Hematopoietic multipotent progenitor cell treated with erythropoietin and hydrocortisone succinate and interleukin-3 and kit ligand, for 17 days (in vitro differentiated cells): Measurements from ENCODE around the gene KCNA2.
A peak's percentile ranks its signal among the peaks of the same experiment; 100 is the strongest.

Source experiments
- DNase-seq: peaks from one replicate; pipeline ENCODE4 v3.0.0-alpha.2; 2015; ENCODE audit warnings: low spot score

KCNA2 gene

DNA sequence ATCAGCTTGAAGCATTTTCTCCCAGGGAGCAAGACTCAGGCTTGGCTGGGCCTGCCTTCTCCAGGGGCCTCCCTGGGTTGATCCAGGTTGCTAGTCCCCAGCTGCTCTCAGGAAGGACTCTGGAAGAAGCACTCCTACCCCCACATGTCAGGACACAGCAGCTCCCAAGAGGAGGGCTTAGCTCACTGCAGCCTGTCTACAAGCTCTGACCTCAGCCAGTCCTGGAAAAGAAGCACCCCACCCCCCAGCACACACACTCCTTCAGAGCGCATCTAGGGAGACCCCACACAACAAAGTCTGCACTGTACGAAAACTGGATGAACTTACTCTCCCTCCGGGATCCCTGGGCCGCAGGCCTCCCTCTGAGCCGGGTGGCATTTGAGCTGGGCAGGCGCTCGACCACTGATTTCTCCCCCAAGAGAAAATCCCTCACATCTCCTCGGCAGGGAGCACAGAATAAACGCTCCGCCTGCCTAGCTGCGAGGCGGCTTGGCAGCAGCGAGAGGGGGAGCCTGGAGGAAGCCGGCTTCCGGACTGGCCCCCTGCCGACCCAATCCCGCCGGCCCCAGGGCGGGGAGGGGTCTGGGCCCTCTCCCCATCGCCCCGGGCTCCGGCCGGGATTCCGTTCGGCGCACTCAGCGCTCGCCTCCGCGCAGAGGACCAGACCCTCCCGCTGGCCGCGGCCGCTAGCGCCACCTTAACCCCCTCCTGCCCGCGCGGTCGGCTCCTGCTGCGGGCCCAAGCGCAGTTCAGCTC, at the start of gene KCNA2:
KCNA2 (minus strand) TSS at position 458 of the 756 bp plus-strand sequence. CDS start 1,576 bp downstream, outside the sequence.
- no peak for DNase-seq

DNA sequence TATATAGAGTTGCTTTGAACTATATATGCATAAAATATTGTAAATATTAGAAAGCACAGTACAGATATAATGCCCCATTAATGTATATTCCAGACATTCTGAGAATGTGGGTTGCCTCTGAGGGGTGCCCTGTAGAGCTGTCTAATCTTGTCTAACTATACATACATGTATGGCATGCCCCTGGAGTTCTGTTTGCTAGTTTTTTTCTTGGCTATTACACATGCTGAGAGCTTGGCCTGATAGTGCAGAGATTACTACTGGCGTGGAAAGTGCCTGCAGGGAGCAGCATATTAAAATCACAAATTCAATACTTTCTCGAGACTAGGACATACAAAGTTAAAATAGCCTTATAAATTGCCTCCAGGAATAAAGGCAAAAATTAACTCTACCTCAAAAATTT, 44.5 kb upstream of the KCNA2 start:
- DNase-seq = no peak

DNA sequence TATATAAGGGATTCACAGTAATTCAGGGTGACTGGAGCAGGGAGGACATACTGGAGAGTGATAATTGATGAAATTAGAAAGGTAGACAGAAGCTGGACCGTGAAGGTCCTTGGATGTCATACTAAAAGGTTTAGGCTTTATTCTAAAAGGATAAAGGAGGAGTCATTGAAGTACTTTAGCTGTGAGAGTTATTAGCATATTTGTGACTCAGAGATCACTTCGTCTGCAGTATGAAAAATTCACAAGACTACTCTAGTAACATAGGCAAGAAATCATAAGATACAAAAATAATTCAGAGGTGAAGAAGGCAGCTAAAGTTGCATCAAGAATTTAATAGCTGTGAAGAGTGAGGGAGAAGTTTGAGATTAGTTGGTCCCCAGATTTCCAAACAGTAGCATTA, 42.3 kb upstream of the KCNA2 start:
- DNase-seq = no peak

DNA sequence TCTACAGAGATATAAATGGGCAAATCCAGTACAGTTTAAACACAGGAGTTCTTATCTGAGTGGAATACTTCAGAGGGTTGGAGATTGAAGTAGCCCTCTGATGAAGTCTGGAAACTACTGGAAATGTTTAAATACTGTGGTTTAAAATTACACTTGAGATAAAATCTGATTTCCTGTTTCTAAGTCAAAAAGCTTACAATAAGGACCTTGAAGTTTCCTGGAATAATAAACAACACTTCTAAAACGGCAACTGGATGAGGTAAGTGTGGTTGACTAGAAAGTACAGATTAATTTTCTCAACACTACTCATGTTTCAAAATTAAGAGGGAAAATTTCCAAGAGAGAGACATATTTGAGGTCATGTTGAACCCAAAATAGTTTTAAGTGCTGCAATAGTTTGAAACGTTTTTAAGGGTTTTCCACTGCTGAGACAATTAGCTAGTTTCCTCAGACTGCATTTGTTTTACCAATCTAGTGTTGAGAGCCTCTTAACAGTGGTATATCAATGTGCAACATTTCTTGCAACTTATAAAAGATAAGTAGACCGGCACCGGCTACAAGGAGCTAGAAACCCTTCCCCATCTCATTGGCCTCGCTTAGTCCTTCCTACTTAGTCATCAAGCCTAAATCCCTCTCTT, 41.2 kb upstream of the KCNA2 start:
- no peak for DNase-seq

DNA sequence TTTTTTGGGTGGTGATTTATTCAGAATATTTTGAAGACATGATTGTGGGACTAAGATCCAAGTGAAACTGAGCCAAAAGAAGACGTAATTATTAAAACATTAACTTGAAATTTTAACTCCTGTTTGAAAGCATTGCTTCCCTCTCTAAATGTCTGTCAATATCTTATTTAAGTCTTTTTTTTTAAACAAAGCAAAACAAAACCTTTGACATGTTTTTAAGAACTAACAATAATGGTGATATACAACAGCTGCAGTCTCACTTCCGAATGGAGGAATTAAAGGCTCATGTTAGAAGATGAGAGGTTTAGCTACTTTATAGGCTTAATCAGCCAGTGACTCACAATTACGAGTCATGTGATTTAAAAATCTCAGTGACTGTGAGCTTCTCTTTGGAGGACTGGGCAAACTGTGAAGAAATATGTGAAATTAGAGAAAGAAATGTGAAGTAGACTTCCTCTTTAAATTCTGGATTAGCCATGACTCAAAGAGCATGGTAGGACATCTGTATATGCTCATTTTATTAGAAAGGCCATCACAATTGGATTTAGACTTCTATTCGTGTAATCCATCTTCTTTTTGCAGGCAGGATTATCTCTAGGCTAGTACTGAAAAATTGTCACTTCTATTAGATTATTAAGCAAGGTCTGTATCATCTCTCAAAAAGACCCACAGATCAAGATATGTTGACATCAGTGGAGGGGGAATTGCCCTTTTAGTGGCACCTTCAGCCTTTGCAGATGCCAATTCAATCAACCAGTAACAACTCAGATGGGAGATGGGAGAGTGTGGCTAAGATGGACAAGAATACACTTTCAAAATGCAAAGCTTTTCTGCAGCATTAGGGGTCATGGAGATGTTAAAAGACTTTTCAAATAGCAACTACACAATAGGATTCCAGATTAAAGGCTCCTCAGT, 39.9 kb upstream of the KCNA2 start:
- no peak for DNase-seq

DNA sequence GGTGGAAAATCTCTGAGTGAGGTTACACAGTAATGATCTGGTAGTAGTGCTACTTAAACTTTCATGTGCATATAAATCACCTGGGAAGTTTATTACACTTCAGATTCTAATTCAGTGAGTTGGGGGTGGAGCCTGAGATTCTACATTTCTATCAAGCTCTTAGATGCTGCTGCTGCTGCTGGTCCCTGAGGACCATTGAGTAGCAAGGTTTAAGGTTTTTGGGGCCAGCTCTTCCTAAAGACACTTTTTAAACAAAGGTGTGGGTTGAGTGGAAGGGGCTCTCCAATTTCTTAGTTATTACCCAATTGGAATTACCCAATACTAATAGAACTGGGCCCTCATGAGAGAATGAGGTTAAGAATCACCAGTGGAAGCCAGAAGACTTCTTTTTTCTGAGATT, 39.1 kb upstream of the KCNA2 start:
- no peak for DNase-seq

DNA sequence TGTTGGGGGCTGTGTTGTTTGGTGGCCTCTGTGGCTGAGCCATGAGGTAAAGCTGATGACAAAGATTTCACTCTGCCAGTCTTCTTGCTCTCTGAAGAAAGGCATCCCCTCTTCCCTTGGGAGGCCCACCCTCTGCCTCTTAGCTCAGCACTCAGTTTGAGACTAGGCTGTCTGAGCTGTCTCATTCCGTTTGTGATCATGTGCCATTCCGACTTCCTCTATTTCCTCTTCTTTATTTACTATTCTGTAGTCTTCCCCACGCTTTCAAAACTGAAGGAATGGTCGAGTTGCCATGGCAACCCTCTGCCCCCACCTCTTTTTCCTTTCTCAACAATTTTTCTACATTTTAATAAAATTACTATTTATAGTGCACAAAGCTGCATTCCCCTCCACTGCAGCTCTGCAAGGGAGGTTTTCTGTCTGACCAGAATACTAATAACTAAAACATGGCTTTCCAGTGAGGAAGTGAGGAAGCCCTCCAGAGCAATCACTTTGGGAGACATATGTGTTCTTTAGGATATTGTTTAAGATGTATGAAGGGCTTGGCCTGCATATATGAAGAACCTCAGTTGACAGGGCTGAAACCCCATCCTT, 37.8 kb upstream of the KCNA2 start:
- no peak for DNase-seq

DNA sequence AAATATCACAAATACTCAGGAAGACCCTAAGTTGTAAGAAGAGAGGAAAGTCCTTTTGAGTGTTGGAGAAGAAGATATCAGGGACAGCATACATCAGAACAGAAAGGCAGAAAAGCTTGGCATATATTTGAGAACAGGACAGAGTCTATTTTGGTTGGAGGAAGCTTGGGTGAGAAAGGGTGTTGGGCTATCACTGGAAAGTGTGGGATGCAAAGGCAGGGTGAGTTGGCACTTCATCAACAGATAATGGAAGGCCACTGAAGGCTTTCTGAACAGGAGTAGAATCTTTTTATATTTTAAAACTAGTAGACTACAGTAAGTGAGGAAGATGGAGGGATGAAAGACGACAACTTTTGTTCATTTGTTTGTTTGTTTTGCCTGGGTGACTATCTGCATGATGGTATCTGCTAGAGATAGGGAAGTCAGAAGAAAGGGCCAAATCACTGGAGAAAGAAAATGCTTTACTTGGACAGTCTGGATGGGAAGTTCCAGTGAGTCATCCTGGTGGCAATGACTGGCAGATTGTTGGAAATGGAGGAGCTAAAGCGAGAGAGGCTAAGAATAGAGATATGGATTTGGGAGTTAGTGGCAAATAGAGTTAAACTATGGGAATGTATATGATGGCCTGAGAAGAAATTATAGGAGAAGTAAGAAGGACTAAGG, 33.7 kb upstream of the KCNA2 start:
- no peak for DNase-seq

DNA sequence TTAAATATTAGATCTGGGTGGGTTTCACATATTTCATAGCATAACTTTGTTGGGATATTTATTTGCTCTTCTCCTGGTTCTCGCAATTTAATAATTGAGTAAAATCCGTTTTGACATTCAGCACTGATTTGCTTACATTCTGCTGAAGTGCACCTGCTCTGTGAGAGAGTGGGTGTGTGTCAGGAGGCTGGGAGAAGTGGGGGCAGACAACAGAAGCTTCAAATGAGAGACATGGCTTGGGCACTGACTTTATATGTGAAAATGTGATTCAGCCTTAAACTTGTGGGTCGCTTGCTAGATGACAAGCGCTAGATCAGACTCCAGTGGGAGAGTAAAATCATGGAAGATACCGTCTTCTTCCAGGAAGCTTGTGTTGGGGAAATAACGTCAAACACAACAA, 32.4 kb upstream of the KCNA2 start:
- no peak for DNase-seq

DNA sequence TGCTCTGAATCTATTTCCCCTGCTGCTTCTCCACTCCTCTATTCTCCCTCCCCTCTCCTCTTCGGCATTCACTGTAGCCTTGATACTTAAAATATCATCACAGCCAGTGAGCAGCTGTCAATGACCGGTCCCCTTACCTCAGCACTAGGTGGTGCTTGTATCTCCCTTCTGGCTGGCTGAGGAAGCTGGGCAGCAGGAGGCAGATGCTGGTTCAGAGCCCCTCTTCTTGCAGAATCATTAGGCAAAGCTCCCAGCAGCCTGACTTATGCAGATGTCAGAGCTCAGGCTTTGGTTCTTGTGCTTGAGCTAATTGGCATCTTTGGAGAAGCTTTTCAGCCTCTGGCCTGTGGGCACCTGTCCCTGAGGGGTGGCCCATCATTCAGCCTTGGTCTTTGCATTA, 31.9 kb upstream of the KCNA2 start:
- DNase-seq = no peak

DNA sequence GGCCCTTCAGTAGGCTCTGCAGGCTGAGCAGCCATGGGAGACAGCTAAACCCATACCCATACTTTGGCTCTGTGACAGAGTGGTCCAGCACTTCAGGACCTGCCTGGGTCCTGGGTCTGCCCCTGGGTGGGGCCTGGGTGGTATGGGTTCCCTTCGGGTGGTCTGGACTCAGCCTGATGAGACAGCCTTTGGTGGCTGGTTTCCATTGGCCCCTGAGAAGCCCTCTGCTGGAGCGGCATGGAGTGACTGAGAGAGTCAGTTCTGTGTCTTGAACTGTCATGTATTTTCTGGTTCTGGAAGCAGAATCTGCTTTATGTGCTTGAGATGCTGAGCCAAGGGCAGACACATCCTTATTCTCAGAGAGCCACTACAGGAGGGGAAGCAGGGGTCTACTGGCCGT, 31.3 kb upstream of the KCNA2 start:
- no peak for DNase-seq

DNA sequence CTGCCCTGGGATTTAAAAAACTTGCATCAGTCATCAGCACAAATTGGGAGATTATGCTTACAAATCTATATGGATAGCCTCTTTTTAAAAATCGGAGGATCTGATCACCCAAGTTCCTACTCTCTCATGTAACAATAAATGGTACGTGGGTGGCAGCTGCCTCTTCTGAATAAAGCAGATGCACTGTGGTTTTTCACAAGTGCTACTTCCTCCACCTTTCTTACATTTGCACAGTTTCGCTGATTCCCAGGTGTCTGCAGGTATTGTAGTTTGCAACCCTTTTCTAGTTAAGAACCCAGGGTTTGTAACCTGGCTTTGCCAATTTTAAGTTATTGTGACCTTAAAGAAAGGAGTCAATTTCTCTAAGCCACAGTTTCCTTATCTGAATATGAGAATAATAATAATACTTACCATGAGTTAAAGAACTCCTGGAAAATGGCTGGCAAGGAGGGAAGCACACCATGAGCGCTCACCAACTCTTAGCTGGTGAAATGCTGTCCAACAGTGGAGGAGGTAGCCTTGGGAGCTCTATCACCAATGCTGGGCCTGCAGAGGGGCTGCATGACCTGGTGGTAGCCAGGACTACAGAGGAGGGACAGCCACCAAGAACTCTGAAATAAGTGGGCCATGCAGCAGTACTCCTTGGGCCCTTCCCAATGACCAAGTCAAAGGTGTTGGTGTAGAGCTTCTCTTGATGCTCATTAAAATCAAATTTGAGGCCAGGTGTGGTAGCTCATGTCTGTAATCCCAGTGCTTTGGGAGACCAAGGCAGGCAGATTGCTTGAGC, 30.2 kb upstream of the KCNA2 start:
- no peak for DNase-seq

DNA sequence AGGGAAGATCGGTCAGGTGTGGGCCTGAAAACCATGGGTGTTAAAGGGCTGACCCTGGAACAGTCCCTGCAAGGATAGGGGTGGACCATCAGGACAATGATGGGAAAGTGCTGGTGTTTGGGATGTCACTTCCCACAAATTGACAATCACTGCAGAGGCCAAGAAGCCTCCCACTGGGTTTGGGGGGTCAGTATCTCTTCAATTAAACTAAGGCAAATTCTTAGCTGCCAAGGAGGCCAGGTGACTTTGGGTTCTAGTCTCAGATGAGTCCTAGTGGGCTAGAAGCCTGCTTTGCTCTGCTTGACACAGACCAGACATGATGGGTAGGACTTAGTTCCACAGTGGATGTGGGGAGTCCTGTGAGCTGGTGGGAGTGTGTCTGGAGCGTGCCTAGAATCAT, 29.3 kb upstream of the KCNA2 start:
- no peak for DNase-seq

DNA sequence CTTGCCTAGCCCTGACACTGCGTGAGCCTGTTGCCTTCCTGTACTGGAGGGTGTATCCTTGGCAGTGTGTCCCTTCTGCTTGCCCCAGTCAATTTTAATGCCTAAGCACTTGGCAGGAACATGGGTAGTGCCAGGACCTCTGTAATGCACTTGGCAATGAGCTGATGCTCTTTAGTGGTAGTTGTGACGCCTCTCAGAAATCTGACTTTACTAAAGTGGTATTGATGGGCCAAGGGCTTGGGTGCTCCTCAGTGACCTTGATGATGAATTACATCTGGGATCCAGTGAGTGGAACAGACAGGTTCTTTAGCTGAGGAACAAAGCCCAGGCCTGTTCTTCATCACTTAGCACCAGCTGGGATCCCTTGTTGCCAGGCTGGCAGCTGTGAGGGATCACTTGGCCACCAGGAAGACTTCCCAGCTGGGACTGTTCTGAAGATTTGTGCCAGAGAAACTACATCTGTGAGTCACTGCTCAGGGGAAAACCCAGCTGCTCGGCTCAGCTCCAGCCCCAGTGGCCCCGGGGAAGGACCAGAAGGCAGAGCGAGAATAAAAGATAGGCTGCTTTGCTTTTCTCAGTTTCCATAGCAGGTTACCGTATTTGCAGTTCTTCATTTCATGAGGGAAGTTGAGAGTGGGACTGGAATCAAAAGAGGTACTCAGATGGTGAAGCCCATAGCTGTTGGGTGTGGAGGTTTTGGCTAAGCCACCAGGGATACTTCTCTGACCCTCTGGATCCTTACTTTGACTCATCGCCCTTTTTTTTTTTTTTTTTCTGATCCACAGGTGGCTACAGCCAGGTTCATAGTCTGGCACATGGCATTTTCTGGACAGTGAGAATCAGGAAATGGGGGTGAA, 28.5 kb upstream of the KCNA2 start:
- no peak for DNase-seq

DNA sequence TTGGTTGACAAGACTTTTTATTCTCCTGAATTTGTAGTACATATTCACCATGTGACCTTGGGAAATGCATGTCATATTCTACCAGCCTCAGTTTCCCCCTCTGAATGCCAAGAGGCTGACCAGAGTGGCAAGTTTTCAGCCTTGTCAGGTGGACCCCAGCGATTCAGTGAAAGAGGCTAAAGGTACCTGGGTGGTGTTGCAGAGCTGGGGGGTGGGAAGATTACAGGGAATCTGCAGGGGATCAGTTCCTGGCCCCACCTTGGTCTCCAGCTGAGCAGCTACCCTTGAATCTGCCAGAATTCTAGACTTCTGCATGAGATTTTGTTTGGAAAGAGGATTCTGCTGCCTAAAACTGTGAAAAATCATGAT, 27.9 kb upstream of the KCNA2 start:
- no peak for DNase-seq

DNA sequence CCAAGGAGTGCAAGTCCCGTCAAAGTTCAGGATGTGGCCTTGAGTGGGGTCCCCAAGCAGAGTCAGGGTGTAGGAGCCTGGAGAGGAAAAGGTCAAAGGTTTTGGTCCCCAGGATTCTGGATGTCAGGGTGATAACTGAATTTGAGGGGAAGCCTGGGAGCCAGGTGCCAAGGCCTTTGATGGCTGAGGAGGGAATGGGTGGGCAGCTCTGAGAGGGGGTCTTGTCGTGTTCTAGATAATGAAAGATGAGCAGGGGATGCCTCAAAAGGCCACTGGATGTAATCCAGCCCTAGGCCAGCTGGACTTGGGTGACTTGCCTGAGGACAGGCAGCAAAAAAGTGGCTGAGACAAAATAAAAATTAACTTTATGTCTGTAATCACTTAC, 27.5 kb upstream of the KCNA2 start:
- no peak for DNase-seq

DNA sequence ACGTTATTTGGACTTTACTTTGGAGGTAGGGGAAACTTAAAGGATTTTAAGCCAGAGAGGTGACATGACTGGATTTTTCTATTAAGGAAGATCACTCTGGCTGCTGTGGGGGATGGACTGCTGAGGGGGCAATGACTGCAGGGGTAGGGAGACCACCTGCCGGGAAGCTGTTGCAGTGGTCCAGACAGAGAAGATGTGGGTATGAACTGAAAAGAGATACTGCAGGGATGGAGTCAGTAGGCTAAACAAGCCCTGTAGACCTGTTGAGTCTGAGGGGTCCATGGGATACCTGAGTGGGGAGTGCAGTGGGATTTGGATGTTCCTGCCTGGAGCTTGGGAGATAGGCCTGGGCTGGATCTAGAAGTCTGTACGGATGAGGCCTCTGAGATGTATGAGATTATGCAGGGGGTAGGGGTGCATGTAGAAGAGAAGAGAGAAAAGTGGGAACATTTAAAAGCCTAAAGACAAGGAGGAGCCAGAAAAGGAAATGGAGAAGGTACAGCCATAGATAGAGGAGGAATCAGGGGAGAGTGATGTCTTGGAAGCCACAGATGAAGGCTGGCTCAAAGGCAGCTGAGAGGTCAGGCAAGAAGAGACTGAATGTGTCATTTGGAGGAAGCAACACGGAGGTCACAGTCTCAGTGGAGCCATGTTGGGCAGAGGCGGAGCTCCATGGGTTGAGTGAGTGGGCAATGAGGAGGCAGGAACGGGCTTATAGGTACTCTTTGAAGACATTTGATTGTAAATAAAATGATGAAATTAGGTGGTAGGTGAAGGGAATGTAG, 25.9 kb upstream of the KCNA2 start:
- DNase-seq = no peak

DNA sequence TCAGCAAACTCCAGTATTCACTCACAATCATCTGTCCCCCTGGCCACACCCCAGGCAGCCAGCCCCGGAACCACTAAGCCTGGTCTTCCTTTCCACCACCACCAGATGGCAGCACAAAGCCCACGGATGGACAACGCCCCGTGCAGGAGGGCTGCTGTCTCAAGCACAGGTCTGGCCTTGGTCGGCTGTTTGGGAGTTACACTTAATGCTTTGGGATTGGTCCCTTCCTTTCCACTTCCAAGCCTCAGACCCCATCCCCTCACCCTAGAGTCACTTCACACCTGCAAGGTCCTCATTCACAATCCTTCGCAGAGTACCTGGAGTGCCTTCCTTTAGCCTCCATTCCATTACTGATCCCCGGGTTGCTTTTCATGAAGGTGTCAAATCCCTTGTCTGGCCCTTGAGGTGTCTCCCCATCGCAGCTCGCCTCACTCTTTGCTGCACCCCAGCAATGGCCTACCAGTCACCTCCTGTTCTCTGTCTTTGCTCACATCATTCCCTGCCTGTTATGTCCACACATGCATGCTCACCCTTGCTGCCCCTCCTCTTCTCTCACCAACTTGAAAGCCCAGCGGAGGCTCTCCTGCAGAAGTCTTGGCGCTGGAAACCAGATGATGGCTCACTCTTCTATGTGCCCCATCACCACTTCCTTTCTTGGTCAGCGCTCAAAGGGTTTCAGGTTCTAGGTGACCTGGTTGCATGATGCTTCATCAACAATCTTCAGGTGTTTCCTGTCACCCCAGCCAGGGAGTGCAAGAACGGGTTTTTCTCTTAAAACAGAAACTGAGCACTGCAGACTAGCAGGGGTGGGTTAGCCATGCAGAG, 24.9 kb upstream of the KCNA2 start:
- DNase-seq = peak; percentile 63
